Ishikawa (cell line): Measurements from ENCODE around the gene SERTAD2.

Experiments used
- CEBPB ChIP-seq: IDR thresholded peaks from 2 replicates; pipeline ENCODE4 v1.6.1; 2012
- CREB1 ChIP-seq: IDR thresholded peaks from 2 replicates; pipeline ENCODE4 v1.6.1; 2012; ENCODE audit warnings: low read depth
- EGR1 ChIP-seq: IDR thresholded peaks from 2 replicates; pipeline ENCODE4 v1.6.1; 2012
- EP300 ChIP-seq: IDR thresholded peaks from 2 replicates; pipeline ENCODE4 v1.6.1; 2012; ENCODE audit warnings: borderline replicate concordance
- FOXM1 ChIP-seq: IDR thresholded peaks from 2 replicates; pipeline ENCODE4 v1.6.1; 2012; ENCODE audit warnings: low read depth, borderline replicate concordance
- MAX ChIP-seq: IDR thresholded peaks from 2 replicates; pipeline ENCODE4 v1.6.1; 2012
- NFIC ChIP-seq: IDR thresholded peaks from 2 replicates; pipeline ENCODE4 v1.6.1; 2012
- RAD21 ChIP-seq: IDR thresholded peaks from 2 replicates; pipeline ENCODE4 v1.6.1; 2012; ENCODE audit warnings: low read depth
- REST ChIP-seq: IDR thresholded peaks from 2 replicates; pipeline ENCODE4 v1.6.1; 2012; ENCODE audit warnings: low read depth, mild to moderate bottlenecking
- TAF1 ChIP-seq: IDR thresholded peaks from 2 replicates; pipeline ENCODE4 v1.6.1; 2012; ENCODE audit warnings: low read depth, mild to moderate bottlenecking
- TCF12 ChIP-seq: IDR thresholded peaks from 2 replicates; pipeline ENCODE4 v1.6.1; 2012; ENCODE audit warnings: low read depth
- TEAD4 ChIP-seq: IDR thresholded peaks from 2 replicates; pipeline ENCODE4 v1.6.1; 2012
- USF1 ChIP-seq: IDR thresholded peaks from 2 replicates; pipeline ENCODE4 v1.6.1; 2012
- YY1 ChIP-seq: IDR thresholded peaks from 2 replicates; pipeline ENCODE4 v1.6.1; 2012; ENCODE audit warnings: low read depth
- ZBTB7A ChIP-seq: IDR thresholded peaks from 2 replicates; pipeline ENCODE4 v1.6.1; 2012; ENCODE audit warnings: low read depth

The SERTAD2 gene

GRCh38 chr2:64695721-64696261, 42.1 kb upstream of the SERTAD2 start:
- TF ChIP-seq MAX: 0 out of 2 replicates have a peak, but pooled peaks have one; percentile 31
- TF ChIP-seq ZBTB7A: no peak
- peak; percentile 58; the same call in 1 of the 2 replicates for TF ChIP-seq NFIC

- no peak for TF ChIP-seq NFIC
- TF ChIP-seq ZBTB7A: no peak
- TF ChIP-seq EP300: no peak
- no peak for TF ChIP-seq CREB1
- TF ChIP-seq EGR1: no peak
- TF ChIP-seq USF1: no peak
- TF ChIP-seq RAD21: no peak
- TF ChIP-seq FOXM1: no peak
- no peak for TF ChIP-seq TAF1
- TF ChIP-seq YY1: no peak
- no peak for TF ChIP-seq TEAD4
- no peak for TF ChIP-seq TCF12
- no peak for TF ChIP-seq MAX
- no peak for TF ChIP-seq CEBPB
- no peak for TF ChIP-seq REST
Measured at GRCh38 chr2:64692401-64692800, 38.7 kb upstream of the SERTAD2 start.

GRCh38 chr2:64688909-64689308, 35.2 kb upstream of the SERTAD2 start:
- no peak for TF ChIP-seq ZBTB7A
- TF ChIP-seq TAF1: no peak

GRCh38 chr2:64686283-64686956, 32.7 kb upstream of the SERTAD2 start:
- TF ChIP-seq EGR1 (no peak), NFIC (no peak), RAD21 (no peak), REST (no peak), CREB1 (no peak), MAX (no peak), FOXM1 (no peak), YY1 (no peak; the same call in 1 of the 2 replicates), TCF12 (no peak), CEBPB (no peak), ZBTB7A (no peak), TEAD4 (no peak), EP300 (no peak), TAF1 (no peak), USF1 (no peak)

- TF ChIP-seq MAX (no peak), ZBTB7A (no peak), TCF12 (no peak), TEAD4 (no peak), FOXM1 (no peak), CEBPB (peak; percentile 64; the same call in 1 of the 2 replicates)
Measured at GRCh38 chr2:64685430-64685829, 31.7 kb upstream of the SERTAD2 start.
